HepG2 (cell line): ENCODE results near the gene GJC1. TPM values are rescaled to one million over a fixed set of nuclear protein-coding genes. Genes with fewer than 3 reads are reported as not detected.

ENCODE experiments used
- CEBPB ChIP-seq: IDR thresholded peaks from 2 replicates; pipeline ENCODE4 v1.6.1; 2011; ENCODE audit warnings: low read depth, low read length, improper control_type of control experiment, borderline replicate concordance
- HNRNPLL ChIP-seq: fragments of 200-400 bp; formaldehyde crosslinking; IDR thresholded peaks from 2 replicates; pipeline ENCODE4 v1.6.1; 2017; ENCODE audit warnings: mild to moderate bottlenecking, low read depth, low read length; ENCODE audit not compliant: poor library complexity, severe bottlenecking
- HNRNPUL1 ChIP-seq: fragments of 200-400 bp; formaldehyde crosslinking; IDR thresholded peaks from 2 replicates; pipeline ENCODE4 v1.6.1; 2017; ENCODE audit warnings: low read depth, mild to moderate bottlenecking, low read length, moderate library complexity
- MLLT10 ChIP-seq: sonication (generic); formaldehyde crosslinking; IDR thresholded peaks from 2 replicates; pipeline ENCODE4 v1.4.0; 2020; ENCODE audit warnings: missing genetic modification reagents
- ZFP82 ChIP-seq: sonication (generic); formaldehyde crosslinking; IDR thresholded peaks from 2 replicates; pipeline ENCODE4 v1.5.1; 2020; ENCODE audit warnings: mild to moderate bottlenecking, missing genetic modification reagents, borderline replicate concordance
- ZNF17 ChIP-seq: sonication (generic); formaldehyde crosslinking; IDR thresholded peaks from 2 replicates; pipeline ENCODE4 v1.5.0; 2020; ENCODE audit warnings: mild to moderate bottlenecking, missing genetic modification reagents
- ZNF367 ChIP-seq: sonication (generic); formaldehyde crosslinking; IDR thresholded peaks from 2 replicates; pipeline ENCODE4 v1.4.0; 2020; ENCODE audit warnings: missing genetic modification reagents, borderline replicate concordance
- ZNF550 ChIP-seq: sonication (generic); formaldehyde crosslinking; IDR thresholded peaks from 2 replicates; pipeline ENCODE4 v1.4.0; 2020; ENCODE audit warnings: mild to moderate bottlenecking, missing genetic modification reagents, borderline replicate concordance
- ZNF724P ChIP-seq: sonication (generic); formaldehyde crosslinking; IDR thresholded peaks from 2 replicates; pipeline ENCODE4 v1.8.0; 2022; ENCODE audit warnings: missing genetic modification reagents, borderline replicate concordance
- polyA plus RNA-seq, 8 experiments: library from polyadenylated mRNA; depleted of rRNA in 3 of 8; stranded (reverse) in 7 of 8; unstranded in 1 of 8; fragments of >200 nt; fragmentation: Illumina TruSeq in 4 of 8; extraction: Trizol in 4 of 8; gene quantifications; 2 replicates each; pipeline versions ENCODE4 v1.2.1 to v1.2.3, GENCODE V29; 2011 to 2016; ENCODE audit warnings: low read depth in 4 of 8, missing spikeins in 1 of 8, mixed read lengths in 1 of 8; ENCODE audit not compliant: insufficient read depth in 1 of 8
- total RNA-seq, 5 experiments: library from RNA; depleted of rRNA; stranded (reverse); fragments of >200 nt; fragmentation: Illumina TruSeq; extraction: Trizol; gene quantifications; 2 replicates each; pipeline ENCODE4 v1.2.3, GENCODE V29; 2016; ENCODE audit warnings: low read depth in 1 of 5
- TF ChIP-seq, protein P1 (sequence below): sonication (generic); formaldehyde crosslinking; IDR thresholded peaks from 2 replicates; pipeline ENCODE4 v1.4.0; 2020; ENCODE audit warnings: missing genetic modification reagents
- TF ChIP-seq, protein P2 (sequence below): sonication (generic); formaldehyde crosslinking; IDR thresholded peaks from 2 replicates; pipeline ENCODE4 v1.8.0; 2022; ENCODE audit warnings: mild to moderate bottlenecking, missing genetic modification reagents, borderline replicate concordance
- TF ChIP-seq, protein P3 (sequence below): sonication (generic); formaldehyde crosslinking; IDR thresholded peaks from 2 replicates; pipeline ENCODE4 v1.8.0; 2022; ENCODE audit warnings: missing genetic modification reagents, mild to moderate bottlenecking, borderline replicate concordance
- TF ChIP-seq, protein P4 (sequence below): sonication (generic); formaldehyde crosslinking; IDR thresholded peaks from 2 replicates; pipeline ENCODE4 v1.5.0; 2020; ENCODE audit warnings: mild to moderate bottlenecking, missing genetic modification reagents
- TF ChIP-seq, protein P5 (sequence below): sonication (generic); formaldehyde crosslinking; IDR thresholded peaks from 2 replicates; pipeline ENCODE4 v1.4.0; 2020; ENCODE audit warnings: missing genetic modification reagents
- TF ChIP-seq, protein P6 (sequence below): sonication (generic); formaldehyde crosslinking; IDR thresholded peaks from 2 replicates; pipeline ENCODE4 v1.4.0; 2020; ENCODE audit warnings: mild to moderate bottlenecking, missing genetic modification reagents

The GJC1 gene
- total and polyA plus RNA-seq, 2 of the 13 experiments (the other 11 are each of a cell fraction or from before 2014, with no cell fraction given): 1.7 TPM

DNA sequence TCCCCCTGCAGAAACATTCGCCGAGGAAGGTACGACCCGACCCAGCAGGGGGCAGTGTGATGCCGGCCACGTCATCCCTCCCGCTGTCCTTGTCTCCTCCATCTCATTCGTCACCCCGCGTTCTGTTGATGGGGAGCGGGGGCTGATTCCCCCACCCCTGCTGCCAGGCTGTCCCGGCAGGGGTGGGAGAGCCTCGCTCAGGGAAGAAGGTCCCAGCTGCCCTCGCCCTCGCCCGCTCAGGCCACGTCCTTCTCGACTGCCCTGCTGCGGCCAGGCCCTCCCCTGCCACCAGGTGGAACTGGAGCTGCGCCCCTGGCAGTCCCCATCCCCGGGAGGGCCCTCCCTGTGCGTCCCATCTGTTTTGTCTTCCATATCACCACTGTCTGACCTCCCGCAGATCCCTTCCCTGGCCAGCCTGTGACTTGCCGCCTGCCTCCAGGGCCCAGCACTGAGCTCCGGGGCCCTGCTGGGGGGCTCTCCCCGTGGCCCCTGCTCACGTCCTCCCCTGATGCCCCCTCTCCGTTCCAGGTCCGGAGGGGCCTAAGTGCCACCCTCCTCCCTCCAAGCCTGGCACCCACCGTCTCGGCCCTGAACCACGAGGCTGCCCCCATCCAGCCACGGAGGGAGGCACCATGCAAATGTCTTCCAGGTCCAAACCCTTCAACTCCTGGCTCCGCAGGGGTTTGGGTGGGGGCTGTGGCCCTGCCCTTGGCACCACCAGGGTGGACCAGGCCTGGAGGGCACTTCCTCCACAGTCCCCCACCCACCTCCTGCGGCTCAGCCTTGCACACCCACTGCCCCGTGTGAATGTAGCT, 50.7 kb downstream of the GJC1 start (continued):
- TF ChIP-seq, protein P1, sequence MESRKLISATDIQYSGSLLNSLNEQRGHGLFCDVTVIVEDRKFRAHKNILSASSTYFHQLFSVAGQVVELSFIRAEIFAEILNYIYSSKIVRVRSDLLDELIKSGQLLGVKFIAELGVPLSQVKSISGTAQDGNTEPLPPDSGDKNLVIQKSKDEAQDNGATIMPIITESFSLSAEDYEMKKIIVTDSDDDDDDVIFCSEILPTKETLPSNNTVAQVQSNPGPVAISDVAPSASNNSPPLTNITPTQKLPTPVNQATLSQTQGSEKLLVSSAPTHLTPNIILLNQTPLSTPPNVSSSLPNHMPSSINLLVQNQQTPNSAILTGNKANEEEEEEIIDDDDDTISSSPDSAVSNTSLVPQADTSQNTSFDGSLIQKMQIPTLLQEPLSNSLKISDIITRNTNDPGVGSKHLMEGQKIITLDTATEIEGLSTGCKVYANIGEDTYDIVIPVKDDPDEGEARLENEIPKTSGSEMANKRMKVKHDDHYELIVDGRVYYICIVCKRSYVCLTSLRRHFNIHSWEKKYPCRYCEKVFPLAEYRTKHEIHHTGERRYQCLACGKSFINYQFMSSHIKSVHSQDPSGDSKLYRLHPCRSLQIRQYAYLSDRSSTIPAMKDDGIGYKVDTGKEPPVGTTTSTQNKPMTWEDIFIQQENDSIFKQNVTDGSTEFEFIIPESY (CRISPR knock-in tag): peak; percentile 54; the same call in 1 of the 2 replicates
- no peak for TF ChIP-seq HNRNPUL1
- TF ChIP-seq ZNF17 (CRISPR knock-in tag): no peak
- no peak for TF ChIP-seq ZFP82
- no peak for TF ChIP-seq ZNF724P
- TF ChIP-seq HNRNPLL: no peak
- TF ChIP-seq, protein P2, sequence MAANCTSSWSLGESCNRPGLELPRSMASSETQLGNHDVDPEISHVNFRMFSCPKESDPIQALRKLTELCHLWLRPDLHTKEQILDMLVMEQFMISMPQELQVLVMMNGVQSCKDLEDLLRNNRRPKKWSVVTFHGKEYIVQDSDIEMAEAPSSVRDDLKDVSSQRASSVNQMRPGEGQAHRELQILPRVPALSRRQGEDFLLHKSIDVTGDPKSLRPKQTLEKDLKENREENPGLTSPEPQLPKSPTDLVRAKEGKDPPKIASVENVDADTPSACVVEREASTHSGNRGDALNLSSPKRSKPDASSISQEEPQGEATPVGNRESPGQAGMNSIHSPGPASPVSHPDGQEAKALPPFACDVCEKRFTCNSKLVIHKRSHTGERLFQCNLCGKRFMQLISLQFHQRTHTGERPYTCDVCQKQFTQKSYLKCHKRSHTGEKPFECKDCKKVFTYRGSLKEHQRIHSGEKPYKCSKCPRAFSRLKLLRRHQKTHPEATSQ: no peak
- TF ChIP-seq, protein P3, sequence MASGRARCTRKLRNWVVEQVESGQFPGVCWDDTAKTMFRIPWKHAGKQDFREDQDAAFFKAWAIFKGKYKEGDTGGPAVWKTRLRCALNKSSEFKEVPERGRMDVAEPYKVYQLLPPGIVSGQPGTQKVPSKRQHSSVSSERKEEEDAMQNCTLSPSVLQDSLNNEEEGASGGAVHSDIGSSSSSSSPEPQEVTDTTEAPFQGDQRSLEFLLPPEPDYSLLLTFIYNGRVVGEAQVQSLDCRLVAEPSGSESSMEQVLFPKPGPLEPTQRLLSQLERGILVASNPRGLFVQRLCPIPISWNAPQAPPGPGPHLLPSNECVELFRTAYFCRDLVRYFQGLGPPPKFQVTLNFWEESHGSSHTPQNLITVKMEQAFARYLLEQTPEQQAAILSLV (CRISPR knock-in tag): peak; percentile 39; the same call in 1 of the 2 replicates
- TF ChIP-seq ZNF550: no peak; the same call in 1 of the 2 replicates
- TF ChIP-seq MLLT10 (CRISPR knock-in tag): no peak
- TF ChIP-seq, protein P4, sequence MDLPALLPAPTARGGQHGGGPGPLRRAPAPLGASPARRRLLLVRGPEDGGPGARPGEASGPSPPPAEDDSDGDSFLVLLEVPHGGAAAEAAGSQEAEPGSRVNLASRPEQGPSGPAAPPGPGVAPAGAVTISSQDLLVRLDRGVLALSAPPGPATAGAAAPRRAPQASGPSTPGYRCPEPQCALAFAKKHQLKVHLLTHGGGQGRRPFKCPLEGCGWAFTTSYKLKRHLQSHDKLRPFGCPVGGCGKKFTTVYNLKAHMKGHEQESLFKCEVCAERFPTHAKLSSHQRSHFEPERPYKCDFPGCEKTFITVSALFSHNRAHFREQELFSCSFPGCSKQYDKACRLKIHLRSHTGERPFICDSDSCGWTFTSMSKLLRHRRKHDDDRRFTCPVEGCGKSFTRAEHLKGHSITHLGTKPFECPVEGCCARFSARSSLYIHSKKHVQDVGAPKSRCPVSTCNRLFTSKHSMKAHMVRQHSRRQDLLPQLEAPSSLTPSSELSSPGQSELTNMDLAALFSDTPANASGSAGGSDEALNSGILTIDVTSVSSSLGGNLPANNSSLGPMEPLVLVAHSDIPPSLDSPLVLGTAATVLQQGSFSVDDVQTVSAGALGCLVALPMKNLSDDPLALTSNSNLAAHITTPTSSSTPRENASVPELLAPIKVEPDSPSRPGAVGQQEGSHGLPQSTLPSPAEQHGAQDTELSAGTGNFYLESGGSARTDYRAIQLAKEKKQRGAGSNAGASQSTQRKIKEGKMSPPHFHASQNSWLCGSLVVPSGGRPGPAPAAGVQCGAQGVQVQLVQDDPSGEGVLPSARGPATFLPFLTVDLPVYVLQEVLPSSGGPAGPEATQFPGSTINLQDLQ (CRISPR knock-in tag): no peak
- TF ChIP-seq, protein P5, sequence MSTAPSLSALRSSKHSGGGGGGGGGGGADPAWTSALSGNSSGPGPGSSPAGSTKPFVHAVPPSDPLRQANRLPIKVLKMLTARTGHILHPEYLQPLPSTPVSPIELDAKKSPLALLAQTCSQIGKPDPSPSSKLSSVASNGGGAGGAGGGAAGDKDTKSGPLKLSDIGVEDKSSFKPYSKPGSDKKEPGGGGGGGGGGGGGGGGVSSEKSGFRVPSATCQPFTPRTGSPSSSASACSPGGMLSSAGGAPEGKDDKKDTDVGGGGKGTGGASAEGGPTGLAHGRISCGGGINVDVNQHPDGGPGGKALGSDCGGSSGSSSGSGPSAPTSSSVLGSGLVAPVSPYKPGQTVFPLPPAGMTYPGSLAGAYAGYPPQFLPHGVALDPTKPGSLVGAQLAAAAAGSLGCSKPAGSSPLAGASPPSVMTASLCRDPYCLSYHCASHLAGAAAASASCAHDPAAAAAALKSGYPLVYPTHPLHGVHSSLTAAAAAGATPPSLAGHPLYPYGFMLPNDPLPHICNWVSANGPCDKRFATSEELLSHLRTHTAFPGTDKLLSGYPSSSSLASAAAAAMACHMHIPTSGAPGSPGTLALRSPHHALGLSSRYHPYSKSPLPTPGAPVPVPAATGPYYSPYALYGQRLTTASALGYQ (CRISPR knock-in tag): no peak
- TF ChIP-seq CEBPB: no peak
- no peak for TF ChIP-seq ZNF367 (CRISPR knock-in tag)
- TF ChIP-seq, protein P6, sequence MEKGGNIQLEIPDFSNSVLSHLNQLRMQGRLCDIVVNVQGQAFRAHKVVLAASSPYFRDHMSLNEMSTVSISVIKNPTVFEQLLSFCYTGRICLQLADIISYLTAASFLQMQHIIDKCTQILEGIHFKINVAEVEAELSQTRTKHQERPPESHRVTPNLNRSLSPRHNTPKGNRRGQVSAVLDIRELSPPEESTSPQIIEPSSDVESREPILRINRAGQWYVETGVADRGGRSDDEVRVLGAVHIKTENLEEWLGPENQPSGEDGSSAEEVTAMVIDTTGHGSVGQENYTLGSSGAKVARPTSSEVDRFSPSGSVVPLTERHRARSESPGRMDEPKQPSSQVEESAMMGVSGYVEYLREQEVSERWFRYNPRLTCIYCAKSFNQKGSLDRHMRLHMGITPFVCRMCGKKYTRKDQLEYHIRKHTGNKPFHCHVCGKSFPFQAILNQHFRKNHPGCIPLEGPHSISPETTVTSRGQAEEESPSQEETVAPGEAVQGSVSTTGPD (CRISPR knock-in tag): no peak
